Measurements from ENCODE around the gene LCMT1.

GRCh38 chr16:25083701-25084100 is 27.8 kb upstream of the LCMT1 start:
- TF ChIP-seq CTCF (IDR thresholded peaks at IDR 0.05) (no peak), POLR2A (IDR thresholded peaks at IDR 0.05) (no peak), POLR2AphosphoS5 (IDR thresholded peaks at IDR 0.05) (no peak)

Data from breast epithelium (tissue), 3 donors.